Activated CD4-positive, alpha-beta T cell treated with anti-CD3 and anti-CD28 coated beads, Interleukin-2, amount 50 U/mL, for 24 hours (primary cell): ENCODE results near the gene ANAPC2.

Source experiments
- DNase-seq, 2 donors: peaks; one replicate each; pipeline ENCODE4 v3.0.0-alpha.2; 2020; ENCODE audit warnings: low read depth in 1 of 2, low spot score in 1 of 2

Gene ANAPC2

GRCh38 chr9:137194909-137195308 is 6.5 kb upstream of the ANAPC2 start:
- no peak for DNase-seq

GRCh38 chr9:137194388-137194787 is 6.0 kb upstream of the ANAPC2 start:
- DNase-seq, result no peak

GRCh38 chr9:137193771-137194170 is 5.4 kb upstream of the ANAPC2 start:
- no peak for DNase-seq

GRCh38 chr9:137192859-137193258 is 4.5 kb upstream of the ANAPC2 start:
- no peak for DNase-seq

- DNase-seq, result no peak
Measured at GRCh38 chr9:137192448-137192780, 4.1 kb upstream of the ANAPC2 start.

GRCh38 chr9:137191691-137192447 is 3.5 kb upstream of the ANAPC2 start:
- DNase-seq, result no peak

- DNase-seq, result no peak
Measured at GRCh38 chr9:137191245-137191644, 2.9 kb upstream of the ANAPC2 start.

GRCh38 chr9:137190315-137190856 is 2.0 kb upstream of the ANAPC2 start:
- DNase-seq, result no peak

GRCh38 chr9:137189297-137190295 is 1.2 kb upstream of the ANAPC2 start:
- no peak for DNase-seq

GRCh38 chr9:137188086-137188489 is 272 bp downstream of the ANAPC2 start:
- no peak for DNase-seq

GRCh38 chr9:137187386-137187785 is 974 bp downstream of the ANAPC2 start:
- DNase-seq, result no peak

- no peak for DNase-seq
Measured at GRCh38 chr9:137186385-137186784, 2.0 kb downstream of the ANAPC2 start.

- no peak for DNase-seq
Measured at GRCh38 chr9:137185921-137186320, 2.4 kb downstream of the ANAPC2 start.

- DNase-seq, result no peak
Measured at GRCh38 chr9:137184881-137185660, 3.3 kb downstream of the ANAPC2 start.

GRCh38 chr9:137183980-137184595 is 4.3 kb downstream of the ANAPC2 start:
- DNase-seq, result no peak

GRCh38 chr9:137182836-137183235 is 5.5 kb downstream of the ANAPC2 start:
- DNase-seq, result no peak

- no peak for DNase-seq
Measured at GRCh38 chr9:137181680-137182079, 6.7 kb downstream of the ANAPC2 start.

GRCh38 chr9:137180491-137180890 is 7.9 kb downstream of the ANAPC2 start:
- no peak for DNase-seq

GRCh38 chr9:137179761-137180160 is 8.6 kb downstream of the ANAPC2 start:
- DNase-seq, result no peak

- no peak for DNase-seq
Measured at GRCh38 chr9:137178939-137179630, 9.3 kb downstream of the ANAPC2 start.
